Neuron (in vitro differentiated cells): ENCODE data around the gene ROR1.

Experiments used
- H2AFZ ChIP-seq: one replicate; pipeline ENCODE4 v1.6.1; 2013; ENCODE audit warnings: low read depth, mild to moderate bottlenecking, inconsistent platforms, low read length, moderate library complexity
- H3K27me3 ChIP-seq: one replicate; pipeline ENCODE4 v1.6.1; 2013; ENCODE audit warnings: low read length; ENCODE audit not compliant: insufficient read depth
- H3K36me3 ChIP-seq: one replicate; pipeline ENCODE4 v1.6.1; 2013; ENCODE audit warnings: low read length; ENCODE audit not compliant: insufficient read depth
- H3K4me1 ChIP-seq: one replicate; pipeline ENCODE4 v1.6.1; 2013; ENCODE audit warnings: low read length; ENCODE audit not compliant: insufficient read depth
- H3K4me3 ChIP-seq: 2 replicates; pipeline ENCODE4 v1.5.1; 2013; ENCODE audit warnings: mild to moderate bottlenecking, low read length, moderate library complexity
- H3K9me3 ChIP-seq: one replicate; pipeline ENCODE4 v1.6.1; 2013; ENCODE audit warnings: low read length

ROR1 gene

DNA sequence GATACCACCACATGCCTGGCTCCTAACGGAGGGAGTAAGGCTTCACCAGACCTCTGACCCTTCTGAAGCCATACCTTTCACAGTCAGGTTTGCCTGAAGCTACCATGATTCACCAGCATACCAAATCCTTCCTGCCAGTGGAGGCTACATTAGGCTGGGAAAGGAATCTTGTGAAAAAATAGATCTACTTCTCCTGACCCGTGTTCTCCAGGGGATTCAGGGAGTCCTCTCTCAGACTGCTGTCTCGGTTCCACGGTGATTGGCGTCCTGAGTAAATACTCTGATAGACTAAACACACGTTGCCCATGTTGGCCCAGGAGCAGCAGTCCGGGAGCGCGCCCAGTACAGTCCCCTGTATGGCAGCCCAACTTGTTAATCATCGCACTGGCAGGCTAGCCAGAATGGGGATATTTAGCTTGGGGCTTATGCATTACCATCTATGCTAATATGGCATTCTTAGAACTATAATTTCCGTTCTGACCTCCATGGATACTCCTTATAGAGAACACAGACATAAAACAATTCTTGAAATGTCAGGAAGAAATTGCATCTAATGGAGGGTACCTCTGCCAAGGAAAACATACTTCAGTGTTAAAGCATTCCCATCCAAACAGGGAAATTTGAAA is 173.2 kb downstream of the ROR1 start:
- Histone ChIP-seq H3K36me3 (no peaks in the 10 kb centered on the region), H3K9me3 (no peaks in the 10 kb centered on the region), H3K4me1 (no peaks in the 10 kb centered on the region), H2AFZ (no peak overlapping the region), H3K4me3 (no peak overlapping the region), H3K27me3 (no peaks in the 10 kb centered on the region)

DNA sequence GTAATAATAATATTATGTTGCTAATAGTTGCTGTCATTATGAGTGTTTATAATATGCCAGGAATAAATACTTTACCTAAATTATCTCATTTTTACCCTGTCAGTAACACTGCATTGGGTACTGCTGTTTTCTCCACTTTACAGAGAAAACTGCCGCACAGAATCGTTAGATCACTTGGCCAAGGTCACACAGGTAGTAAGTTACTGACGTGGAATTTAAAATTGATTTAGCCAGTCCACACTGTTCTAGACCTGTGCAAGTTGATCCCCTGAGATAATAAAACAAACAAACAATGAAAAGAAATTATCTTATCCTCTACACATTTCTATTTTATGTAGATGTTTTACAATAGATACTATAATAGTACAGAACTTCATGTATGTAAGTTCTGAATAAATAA is 174.1 kb downstream of the ROR1 start:
- no peaks in the 10 kb centered on the region for H3K9me3 ChIP-seq
- H3K27me3 ChIP-seq = no peaks in the 10 kb centered on the region
- H3K4me3 ChIP-seq = no peak overlapping the region
- no peak overlapping the region for H2AFZ ChIP-seq
- H3K4me1 ChIP-seq = no peaks in the 10 kb centered on the region
- no peaks in the 10 kb centered on the region for H3K36me3 ChIP-seq

DNA sequence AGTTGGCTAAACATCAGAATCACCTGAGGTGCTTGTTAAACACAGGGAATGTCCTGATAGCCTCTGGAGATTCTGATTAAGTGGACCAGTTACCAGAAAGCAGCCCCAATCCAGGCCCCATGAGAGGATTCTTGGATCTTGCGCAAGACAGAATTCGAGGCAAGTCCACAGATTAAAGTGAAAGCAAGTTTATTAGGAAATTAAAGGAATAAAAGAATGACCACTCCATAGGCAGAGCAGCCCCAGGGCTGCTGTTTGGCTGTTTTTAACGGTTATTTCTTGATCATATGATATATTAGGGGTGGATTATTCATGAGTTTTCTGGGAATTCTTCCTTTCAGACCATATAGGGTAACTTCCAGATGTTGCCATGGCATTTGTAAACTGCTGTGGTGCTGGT is 176.2 kb downstream of the ROR1 start:
- Histone ChIP-seq H3K4me1 (no peaks in the 10 kb centered on the region), H3K9me3 (no peaks in the 10 kb centered on the region), H2AFZ (no peak overlapping the region), H3K27me3 (no peaks in the 10 kb centered on the region), H3K4me3 (no peak overlapping the region), H3K36me3 (no peaks in the 10 kb centered on the region)

DNA sequence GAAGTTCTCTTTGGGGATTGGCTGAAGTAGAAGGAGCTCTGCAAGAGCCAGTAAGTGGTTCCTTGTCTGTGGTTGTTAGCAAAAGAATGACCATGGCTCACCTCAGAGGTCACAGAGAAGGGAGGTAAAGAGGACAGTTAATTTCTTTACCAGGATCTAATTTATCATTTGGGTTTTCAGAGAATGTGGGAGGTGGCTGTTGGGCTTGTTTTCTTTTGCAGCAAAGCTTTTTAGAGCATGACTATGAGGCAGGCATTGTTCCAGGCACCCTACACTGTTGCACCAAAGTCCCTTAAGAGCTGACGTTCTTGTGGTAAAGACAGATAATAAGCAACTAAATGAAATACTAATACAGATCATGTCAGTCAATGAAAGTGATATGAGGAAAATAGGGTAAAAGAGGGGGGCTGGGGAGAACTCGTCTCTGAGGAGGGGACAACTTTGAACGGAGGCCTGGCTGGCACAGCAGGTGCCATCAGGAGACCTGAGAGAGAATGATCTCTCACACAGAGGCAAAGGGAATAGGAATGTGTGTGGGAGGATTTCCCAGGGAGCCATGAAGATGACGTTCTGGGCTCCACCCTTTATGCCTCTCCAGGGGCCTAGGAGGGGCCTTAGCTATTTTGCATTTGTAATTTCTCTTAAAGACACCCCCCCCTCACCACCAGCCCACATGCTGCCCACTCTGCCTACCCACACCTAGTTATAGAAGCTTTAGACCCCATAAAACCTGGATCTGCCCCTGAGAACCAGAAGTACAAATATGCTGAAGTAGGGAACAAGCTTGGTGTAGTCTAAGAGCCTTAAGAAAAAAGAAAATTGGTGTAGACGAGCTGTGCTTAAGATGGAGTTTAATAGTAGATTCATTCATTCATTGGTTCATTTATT is 177.5 kb downstream of the ROR1 start:
- H3K4me1 ChIP-seq = no peaks in the 10 kb centered on the region
- H3K9me3 ChIP-seq = no peaks in the 10 kb centered on the region
- no peak overlapping the region for H3K4me3 ChIP-seq
- no peaks in the 10 kb centered on the region for H3K27me3 ChIP-seq
- H3K36me3 ChIP-seq = no peaks in the 10 kb centered on the region
- no peak overlapping the region for H2AFZ ChIP-seq

DNA sequence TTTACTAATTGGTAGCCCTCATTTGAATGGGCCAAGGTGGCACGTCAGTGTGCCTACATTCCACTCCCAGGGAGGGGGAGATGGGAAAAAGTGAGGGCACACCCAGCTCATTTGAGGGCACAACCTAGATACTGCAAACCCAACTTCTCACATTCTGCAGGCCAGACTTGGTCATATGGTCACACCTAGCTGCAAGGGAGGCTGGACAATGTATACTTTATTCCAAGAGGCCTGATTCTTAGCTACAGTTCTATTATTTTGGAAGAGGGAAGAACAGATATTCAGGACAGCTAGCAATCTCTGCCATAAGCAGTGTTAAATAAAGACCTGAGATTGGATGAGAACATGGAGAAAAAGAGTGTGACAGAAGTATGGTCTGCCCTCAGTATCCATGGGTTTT is 180.4 kb downstream of the ROR1 start:
- Histone ChIP-seq H3K4me3 (no peak overlapping the region), H3K9me3 (peaks cover 3% of the 10 kb centered on the region), H2AFZ (no peak overlapping the region), H3K36me3 (no peaks in the 10 kb centered on the region), H3K27me3 (no peaks in the 10 kb centered on the region), H3K4me1 (no peaks in the 10 kb centered on the region)

DNA sequence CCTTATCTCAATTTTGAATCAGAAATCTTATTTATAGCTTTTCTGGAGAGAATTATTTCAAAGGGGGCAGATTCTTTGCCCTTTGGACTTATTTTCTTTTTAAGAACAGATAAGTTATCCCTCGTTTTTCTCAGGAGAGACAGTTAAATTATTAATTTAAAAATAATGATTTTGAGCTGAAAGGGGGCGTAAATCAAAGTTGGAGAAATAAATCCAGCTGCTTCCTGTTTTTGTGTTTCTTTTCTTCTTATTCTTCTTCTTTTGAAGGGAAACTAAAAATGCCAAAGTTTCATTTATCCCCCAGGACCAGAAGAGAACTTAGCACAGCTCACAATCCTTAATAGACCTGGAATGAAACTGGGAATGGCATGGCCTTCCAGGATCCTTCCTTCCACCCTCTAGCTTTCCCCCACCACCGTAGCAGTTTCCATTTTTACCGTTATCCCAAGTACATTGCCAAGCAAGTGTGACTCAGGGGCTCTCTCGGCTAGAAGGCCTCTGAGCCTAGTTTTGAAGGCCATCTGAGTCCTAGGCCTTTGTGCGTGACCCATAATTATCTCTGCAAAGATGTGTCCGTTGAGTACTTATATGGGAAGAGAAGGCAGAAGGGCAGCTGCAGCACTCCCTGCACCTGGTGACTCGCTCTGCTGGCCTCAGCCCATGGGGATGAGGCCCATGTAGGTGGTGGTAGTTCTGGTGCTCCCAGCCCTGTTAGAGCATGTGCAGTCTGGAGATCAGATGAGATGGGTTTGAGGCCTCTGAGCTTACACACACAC is 181.7 kb downstream of the ROR1 start:
- H3K4me1 ChIP-seq = no peaks in the 10 kb centered on the region
- H3K4me3 ChIP-seq = no peak overlapping the region
- H3K9me3 ChIP-seq = peaks cover 3% of the 10 kb centered on the region
- no peaks in the 10 kb centered on the region for H3K36me3 ChIP-seq
- no peaks in the 10 kb centered on the region for H3K27me3 ChIP-seq
- H2AFZ ChIP-seq = no peak overlapping the region

DNA sequence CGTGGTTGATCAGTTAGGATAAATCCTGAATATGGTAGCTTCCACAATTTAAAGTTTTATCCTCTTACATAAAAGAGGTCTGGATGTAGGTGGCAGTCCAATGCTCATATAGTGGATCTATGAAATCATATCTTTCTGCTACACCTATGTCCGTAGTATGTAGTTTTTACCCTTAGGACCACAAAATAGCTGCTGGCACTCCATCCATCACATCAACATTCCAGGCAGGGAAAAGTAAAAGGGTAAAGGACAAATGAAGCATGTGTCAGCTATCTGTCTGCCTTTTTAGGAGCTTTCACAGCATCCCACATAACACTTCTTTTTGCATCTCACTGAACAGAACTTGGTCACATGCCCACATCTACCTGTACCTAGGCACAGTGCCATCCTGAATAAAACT is 184.7 kb downstream of the ROR1 start:
- Histone ChIP-seq H3K27me3 (no peaks in the 10 kb centered on the region), H3K9me3 (peaks cover 3% of the 10 kb centered on the region), H3K36me3 (no peaks in the 10 kb centered on the region), H3K4me3 (no peak overlapping the region), H3K4me1 (no peaks in the 10 kb centered on the region), H2AFZ (no peak overlapping the region)

DNA sequence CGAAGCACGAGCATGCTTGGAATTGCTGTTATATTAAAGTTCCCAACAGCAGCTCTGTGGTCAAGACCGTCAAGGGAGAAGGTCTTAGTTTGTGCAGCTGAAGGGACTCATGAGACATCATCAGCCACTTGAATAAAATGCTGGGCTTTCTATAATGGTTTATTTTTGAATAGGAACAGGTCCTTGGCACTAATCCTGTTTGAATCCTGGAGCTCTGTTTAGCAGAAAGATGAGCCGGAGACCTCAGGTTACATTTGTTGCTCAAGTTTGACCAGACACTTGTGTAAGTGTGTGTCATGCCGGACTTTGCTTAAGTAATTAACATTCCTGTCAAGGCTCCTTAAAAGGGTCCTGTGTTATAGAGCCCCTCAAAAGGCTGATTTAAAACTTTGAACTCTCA is 186.5 kb downstream of the ROR1 start:
- H3K36me3 ChIP-seq = no peaks in the 10 kb centered on the region
- H3K4me3 ChIP-seq = no peak overlapping the region
- no peak overlapping the region for H2AFZ ChIP-seq
- no peaks in the 10 kb centered on the region for H3K27me3 ChIP-seq
- H3K4me1 ChIP-seq = no peaks in the 10 kb centered on the region
- H3K9me3 ChIP-seq = peaks cover 3% of the 10 kb centered on the region

DNA sequence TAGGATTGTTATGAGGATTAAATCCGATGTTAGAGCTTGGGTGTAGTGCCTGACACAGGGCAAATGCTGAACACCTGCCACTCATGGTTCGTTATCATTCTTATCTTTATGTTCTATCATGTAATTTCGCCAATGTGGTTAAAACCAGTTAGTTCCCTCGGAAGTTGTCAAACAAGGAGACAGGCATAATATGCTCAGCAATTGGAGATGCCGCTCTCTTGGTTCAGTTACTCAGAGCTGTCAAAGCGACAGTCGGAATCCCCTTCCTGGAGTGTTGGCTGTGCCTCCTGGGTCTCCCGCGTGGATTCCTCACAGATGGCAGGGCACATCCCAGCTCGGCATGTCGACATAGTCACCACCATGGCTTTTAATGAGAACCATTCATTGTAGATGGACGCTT is 192.2 kb downstream of the ROR1 start:
- no peaks in the 10 kb centered on the region for H3K9me3 ChIP-seq
- no peaks in the 10 kb centered on the region for H3K27me3 ChIP-seq
- H2AFZ ChIP-seq = no peak overlapping the region
- H3K4me1 ChIP-seq = no peaks in the 10 kb centered on the region
- no peaks in the 10 kb centered on the region for H3K36me3 ChIP-seq
- H3K4me3 ChIP-seq = no peak overlapping the region

DNA sequence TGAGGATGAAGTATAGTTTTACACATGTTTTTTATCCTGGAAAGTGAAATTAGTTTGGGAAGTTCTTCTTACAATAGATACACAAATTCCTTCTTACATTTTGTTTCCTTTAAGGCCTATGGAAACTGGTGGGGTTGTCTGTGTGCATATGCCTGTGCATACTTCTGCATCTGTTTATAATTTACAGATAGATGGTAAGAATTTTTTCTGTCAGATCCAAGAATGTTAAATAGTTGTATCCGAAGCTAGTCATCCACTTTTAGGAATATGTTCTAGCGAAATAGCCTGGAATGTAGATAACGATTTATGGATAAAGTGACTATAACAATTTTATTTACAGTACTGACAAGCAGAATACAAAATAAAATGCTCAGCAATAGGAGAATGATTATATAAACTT is 194.1 kb downstream of the ROR1 start:
- no peak overlapping the region for H3K4me3 ChIP-seq
- no peaks in the 10 kb centered on the region for H3K9me3 ChIP-seq
- no peaks in the 10 kb centered on the region for H3K27me3 ChIP-seq
- H3K36me3 ChIP-seq = no peaks in the 10 kb centered on the region
- no peaks in the 10 kb centered on the region for H3K4me1 ChIP-seq
- H2AFZ ChIP-seq = no peak overlapping the region

DNA sequence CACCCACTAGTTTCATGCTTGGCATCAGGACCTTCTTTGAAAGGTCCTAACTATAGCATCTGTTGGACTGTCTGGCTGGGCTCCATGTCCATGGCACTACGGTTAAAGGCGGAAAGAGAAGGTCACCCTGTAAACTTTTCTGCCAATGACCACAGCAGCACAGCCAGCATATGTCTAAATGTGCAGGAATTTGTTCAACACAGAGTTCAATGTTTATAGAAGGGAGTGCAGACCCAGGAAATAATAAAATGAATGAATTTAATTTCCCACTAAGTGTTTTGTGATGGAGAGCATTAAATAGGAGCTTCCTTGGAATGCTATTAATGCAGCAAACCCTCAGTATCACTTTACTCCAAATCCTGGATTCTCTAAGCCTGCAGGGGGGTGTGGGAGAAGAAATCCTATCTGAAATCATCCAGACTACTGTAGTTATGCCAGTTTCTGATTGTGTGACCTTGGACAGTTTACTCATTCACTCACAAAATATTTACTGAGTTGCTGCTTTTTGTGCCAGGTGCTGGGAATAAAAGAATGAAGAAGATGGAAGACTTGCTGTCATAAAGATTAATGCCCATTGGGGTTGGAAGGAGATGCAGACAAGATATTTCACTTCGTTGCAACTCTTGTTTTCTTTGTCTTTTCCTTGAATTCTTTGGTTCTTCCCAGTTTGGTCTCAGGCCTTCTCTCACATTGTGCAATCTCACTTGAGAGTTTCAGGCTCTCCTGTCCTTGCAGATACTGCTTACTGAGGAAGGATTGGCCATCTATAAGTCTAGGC is 195.0 kb downstream of the ROR1 start:
- Histone ChIP-seq H3K27me3 (no peaks in the 10 kb centered on the region), H3K4me1 (no peaks in the 10 kb centered on the region), H3K36me3 (no peaks in the 10 kb centered on the region), H3K9me3 (no peaks in the 10 kb centered on the region), H2AFZ (no peak overlapping the region), H3K4me3 (no peak overlapping the region)

DNA sequence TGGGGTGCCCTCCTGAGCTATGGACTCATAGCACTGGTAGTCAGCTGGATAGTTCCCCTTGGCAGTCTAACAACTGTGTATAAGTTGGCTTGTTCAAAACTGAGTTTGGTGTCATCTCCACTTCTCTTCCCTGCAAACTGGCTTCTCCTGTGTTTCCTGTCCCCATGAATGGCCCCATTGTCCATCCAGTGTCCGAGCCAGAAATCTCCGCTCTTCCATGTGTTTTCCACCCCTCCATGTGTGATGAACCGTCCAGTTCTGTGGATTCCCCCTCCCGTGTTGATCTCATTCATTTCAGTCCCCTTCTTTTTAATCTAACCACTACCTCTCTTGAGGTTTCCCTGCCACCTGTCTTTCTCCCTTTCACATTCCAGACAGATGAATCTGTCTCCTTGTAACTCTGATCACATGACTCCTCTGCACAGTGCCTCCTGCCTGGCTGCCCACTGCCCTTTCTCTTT is 195.7 kb downstream of the ROR1 start:
- Histone ChIP-seq H2AFZ (no peak overlapping the region), H3K4me1 (no peaks in the 10 kb centered on the region), H3K9me3 (no peaks in the 10 kb centered on the region), H3K27me3 (no peaks in the 10 kb centered on the region), H3K4me3 (no peak overlapping the region), H3K36me3 (no peaks in the 10 kb centered on the region)
